ENCODE results near the gene TRPM6. TPM values are rescaled to one million over a fixed set of nuclear protein-coding genes. Genes with fewer than 3 reads are reported as not detected.
"Not testable (repeated sequence)": the region's sequence is repeated elsewhere in the genome, so short reads cannot be mapped to it uniquely, and the experiment has no call there.

Gene TRPM6
- total RNA-seq, 4 donors from 2014 or later, result 0.07 to 0.22 (median 0.20) TPM; not detected in 1

DNA sequence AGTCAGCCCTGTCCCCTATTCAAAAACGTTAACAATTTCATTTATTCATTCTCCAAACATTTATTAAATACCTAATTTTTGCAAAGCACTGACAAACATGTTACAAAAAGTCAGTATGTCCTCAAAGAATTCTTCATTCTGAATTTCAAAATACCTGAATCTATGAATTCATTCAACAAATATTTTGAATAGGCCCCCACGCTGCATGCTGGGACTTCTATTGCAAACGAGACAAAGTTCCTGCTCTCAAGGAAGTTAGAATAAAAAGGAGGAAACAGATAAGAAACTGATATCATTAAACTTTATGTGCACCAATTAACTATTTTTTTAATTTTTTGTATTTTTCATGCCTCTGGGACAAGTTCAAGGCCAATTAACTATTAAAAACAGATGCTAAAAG lies 26.6 kb downstream of the TRPM6 start:
- no peak for DNase-seq
- Histone ChIP-seq H3K9me3 (no peaks in the 10 kb centered on the region), H3K4me1 (no peaks in the 10 kb centered on the region), H3K27me3 (no peaks in the 10 kb centered on the region), H3K4me3 (no peak overlapping the region), H3K36me3 (no peaks in the 10 kb centered on the region), H3K27ac (peak overlapping the region in 1 of 4 donors; percentile 24)
- no peak for ATAC-seq
- TF ChIP-seq, protein P1, sequence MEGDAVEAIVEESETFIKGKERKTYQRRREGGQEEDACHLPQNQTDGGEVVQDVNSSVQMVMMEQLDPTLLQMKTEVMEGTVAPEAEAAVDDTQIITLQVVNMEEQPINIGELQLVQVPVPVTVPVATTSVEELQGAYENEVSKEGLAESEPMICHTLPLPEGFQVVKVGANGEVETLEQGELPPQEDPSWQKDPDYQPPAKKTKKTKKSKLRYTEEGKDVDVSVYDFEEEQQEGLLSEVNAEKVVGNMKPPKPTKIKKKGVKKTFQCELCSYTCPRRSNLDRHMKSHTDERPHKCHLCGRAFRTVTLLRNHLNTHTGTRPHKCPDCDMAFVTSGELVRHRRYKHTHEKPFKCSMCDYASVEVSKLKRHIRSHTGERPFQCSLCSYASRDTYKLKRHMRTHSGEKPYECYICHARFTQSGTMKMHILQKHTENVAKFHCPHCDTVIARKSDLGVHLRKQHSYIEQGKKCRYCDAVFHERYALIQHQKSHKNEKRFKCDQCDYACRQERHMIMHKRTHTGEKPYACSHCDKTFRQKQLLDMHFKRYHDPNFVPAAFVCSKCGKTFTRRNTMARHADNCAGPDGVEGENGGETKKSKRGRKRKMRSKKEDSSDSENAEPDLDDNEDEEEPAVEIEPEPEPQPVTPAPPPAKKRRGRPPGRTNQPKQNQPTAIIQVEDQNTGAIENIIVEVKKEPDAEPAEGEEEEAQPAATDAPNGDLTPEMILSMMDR (IDR thresholded peaks at IDR 0.05 in 4 of 5, conservative IDR thresholded peaks at IDR 0.05 in 1 of 5), result no peak
- TF ChIP-seq POLR2A (IDR thresholded peaks at IDR 0.05), result no peak
- intact Hi-C loops (cut with DNase I; ENCODE audit: low total_unique reads), result loop anchor here (1.0 kb wide), 1 partner anchor 35 kb away; no protein-coding TSS in a partner anchor
- in situ Hi-C loops (cut with MboI; ENCODE audit: low sequenced_read_pairs in 4 of 4), result no loop called here

DNA sequence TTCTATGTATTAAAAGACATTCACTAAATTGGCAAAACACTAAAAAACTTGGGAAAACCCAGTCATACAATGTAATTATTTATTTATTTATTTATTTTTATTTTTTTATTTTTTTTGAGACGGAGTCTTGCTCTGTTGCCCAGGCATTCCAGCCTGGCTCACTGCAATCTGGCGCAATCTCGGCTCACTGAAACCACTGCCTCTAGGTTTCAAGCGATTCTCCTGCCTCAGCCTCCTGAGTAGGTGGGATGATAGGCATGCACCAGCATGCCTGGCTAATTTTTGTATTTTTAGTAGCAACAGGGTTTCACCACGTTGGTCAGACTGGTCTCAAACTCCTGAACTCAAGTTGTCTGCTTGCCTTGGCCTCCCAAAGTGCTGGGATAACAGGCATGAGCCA lies 27.5 kb downstream of the TRPM6 start:
- in situ Hi-C loops (cut with MboI; ENCODE audit: low sequenced_read_pairs in 4 of 4); H3K4me1 ChIP-seq; intact Hi-C loops (cut with DNase I; ENCODE audit: low total_unique reads); DNase-seq; H3K36me3 ChIP-seq; H3K27me3 ChIP-seq; H3K9me3 ChIP-seq; H3K4me3 ChIP-seq; H3K27ac ChIP-seq; ATAC-seq: not testable (repeated sequence)

DNA sequence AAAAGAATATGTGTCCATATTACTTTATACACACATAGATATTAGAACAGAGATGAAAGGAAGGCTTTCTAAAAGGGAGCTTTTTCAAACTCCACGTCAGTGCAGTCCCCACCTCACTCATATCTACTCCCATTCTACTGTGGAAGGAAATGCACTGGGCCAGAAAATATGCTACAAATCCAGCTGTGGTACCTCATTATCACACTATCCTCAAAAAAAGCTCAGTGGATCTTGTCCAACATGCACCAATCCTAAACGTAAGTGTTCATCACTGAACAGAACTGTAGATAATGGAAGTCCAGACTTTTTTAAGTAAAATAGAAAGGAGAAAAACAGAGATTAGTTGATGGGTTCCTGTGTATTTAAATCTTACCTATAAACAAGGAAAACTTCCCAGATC lies 27.9 kb downstream of the TRPM6 start:
- ATAC-seq (no peak), DNase-seq (no peak)
- H3K27me3 ChIP-seq, result no peaks in the 10 kb centered on the region
- no peaks in the 10 kb centered on the region for H3K4me1 ChIP-seq
- intact Hi-C loops (cut with DNase I; ENCODE audit: low total_unique reads), result no loop called here
- no peak overlapping the region for H3K27ac ChIP-seq
- no peak overlapping the region for H3K4me3 ChIP-seq
- no peak for TF ChIP-seq POLR2A (IDR thresholded peaks at IDR 0.05)
- TF ChIP-seq, protein P1 (IDR thresholded peaks at IDR 0.05 in 4 of 5, conservative IDR thresholded peaks at IDR 0.05 in 1 of 5), result no peak
- no peaks in the 10 kb centered on the region for H3K36me3 ChIP-seq
- in situ Hi-C loops (cut with MboI; ENCODE audit: low sequenced_read_pairs in 4 of 4), result no loop called here
- no peaks in the 10 kb centered on the region for H3K9me3 ChIP-seq

DNA sequence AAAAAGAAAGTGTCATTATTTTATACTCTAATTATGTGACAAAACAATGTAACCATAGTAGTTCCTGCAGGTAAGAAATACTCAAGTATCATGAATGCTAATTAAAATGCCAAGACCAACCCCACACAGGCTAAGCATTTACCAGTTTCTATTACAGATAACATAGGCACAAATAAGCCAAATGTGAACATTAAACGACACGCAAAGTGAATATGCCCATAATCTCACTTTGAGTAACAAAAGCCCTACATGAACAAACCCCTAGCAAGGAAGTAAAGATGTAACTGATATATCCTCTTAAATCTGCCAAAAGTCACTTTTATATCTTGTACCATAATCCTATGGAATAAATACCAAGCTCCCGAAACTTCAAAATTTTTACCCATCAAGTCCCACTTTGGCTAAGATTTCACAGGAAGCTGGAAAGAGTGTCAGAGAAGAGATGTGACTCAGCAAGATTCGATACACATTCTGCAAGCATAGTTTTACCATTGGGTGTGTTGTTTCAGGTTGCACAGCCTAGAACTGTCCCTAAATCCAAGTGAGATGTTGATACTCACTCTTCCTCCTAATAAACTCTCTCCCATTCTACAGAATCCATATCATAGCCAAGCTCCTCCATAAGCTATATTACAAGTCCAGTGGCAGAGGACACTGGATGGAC lies 28.8 kb downstream of the TRPM6 start:
- H3K27me3 ChIP-seq, result no peaks in the 10 kb centered on the region
- ATAC-seq (no peak), DNase-seq (no peak)
- H3K9me3 ChIP-seq, result no peaks in the 10 kb centered on the region
- H3K27ac ChIP-seq, result no peak overlapping the region
- intact Hi-C loops (cut with DNase I; ENCODE audit: low total_unique reads), result no loop called here
- no peak overlapping the region for H3K4me3 ChIP-seq
- in situ Hi-C loops (cut with MboI; ENCODE audit: low sequenced_read_pairs in 4 of 4), result no loop called here
- no peaks in the 10 kb centered on the region for H3K4me1 ChIP-seq
- no peaks in the 10 kb centered on the region for H3K36me3 ChIP-seq
- TF ChIP-seq, protein P1 (IDR thresholded peaks at IDR 0.05 in 4 of 5, conservative IDR thresholded peaks at IDR 0.05 in 1 of 5), result no peak
- TF ChIP-seq POLR2A (IDR thresholded peaks at IDR 0.05), result no peak

DNA sequence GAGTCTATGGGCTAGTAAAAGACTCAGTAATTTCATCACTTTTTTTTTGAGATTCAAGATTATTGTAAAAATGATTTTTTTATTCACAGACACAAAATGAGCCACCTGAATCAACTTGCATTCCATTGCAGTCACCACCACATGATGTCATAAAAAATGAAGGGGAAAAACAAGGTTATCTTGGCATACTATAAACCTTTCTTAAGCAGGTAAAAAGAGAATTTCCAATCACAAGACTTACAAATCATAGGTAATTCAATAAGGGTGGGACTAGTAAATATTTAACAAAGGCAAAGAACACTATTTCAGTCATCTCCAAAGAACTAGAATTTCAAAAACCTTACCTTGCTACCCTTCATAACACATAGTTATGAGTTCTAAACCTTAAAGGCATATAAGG lies 30.7 kb downstream of the TRPM6 start:
- Histone ChIP-seq H3K4me1 (no peaks in the 10 kb centered on the region), H3K27me3 (no peaks in the 10 kb centered on the region), H3K36me3 (no peaks in the 10 kb centered on the region), H3K9me3 (no peaks in the 10 kb centered on the region), H3K27ac (no peak overlapping the region), H3K4me3 (no peak overlapping the region)
- TF ChIP-seq POLR2A (IDR thresholded peaks at IDR 0.05), result no peak
- TF ChIP-seq, protein P1 (IDR thresholded peaks at IDR 0.05 in 4 of 5, conservative IDR thresholded peaks at IDR 0.05 in 1 of 5), result no peak
- intact Hi-C loops (cut with DNase I; ENCODE audit: low total_unique reads), result no loop called here
- ATAC-seq (no peak), DNase-seq (no peak)
- in situ Hi-C loops (cut with MboI; ENCODE audit: low sequenced_read_pairs in 4 of 4), result no loop called here

All from gastrocnemius medialis (tissue), 4 donors.